ENCODE results near the gene ADIPOR2. TPM values are rescaled to one million over a fixed set of nuclear protein-coding genes. Genes with fewer than 3 reads are reported as not detected.

Gene ADIPOR2
- total RNA-seq, 1 donor from 2014 or later: 54.0 TPM

- Histone ChIP-seq H3K27me3 (no peaks in the 10 kb centered on the region), H3K9me3 (no peaks in the 10 kb centered on the region), H3K27ac (no peak overlapping the region), H3K4me3 (no peak overlapping the region), H3K36me3 (no peaks in the 10 kb centered on the region), H3K4me1 (peaks cover 14% of the 10 kb centered on the region)
- TF ChIP-seq POLR2A (IDR thresholded peaks at IDR 0.05): no peak
- TF ChIP-seq, protein P1, sequence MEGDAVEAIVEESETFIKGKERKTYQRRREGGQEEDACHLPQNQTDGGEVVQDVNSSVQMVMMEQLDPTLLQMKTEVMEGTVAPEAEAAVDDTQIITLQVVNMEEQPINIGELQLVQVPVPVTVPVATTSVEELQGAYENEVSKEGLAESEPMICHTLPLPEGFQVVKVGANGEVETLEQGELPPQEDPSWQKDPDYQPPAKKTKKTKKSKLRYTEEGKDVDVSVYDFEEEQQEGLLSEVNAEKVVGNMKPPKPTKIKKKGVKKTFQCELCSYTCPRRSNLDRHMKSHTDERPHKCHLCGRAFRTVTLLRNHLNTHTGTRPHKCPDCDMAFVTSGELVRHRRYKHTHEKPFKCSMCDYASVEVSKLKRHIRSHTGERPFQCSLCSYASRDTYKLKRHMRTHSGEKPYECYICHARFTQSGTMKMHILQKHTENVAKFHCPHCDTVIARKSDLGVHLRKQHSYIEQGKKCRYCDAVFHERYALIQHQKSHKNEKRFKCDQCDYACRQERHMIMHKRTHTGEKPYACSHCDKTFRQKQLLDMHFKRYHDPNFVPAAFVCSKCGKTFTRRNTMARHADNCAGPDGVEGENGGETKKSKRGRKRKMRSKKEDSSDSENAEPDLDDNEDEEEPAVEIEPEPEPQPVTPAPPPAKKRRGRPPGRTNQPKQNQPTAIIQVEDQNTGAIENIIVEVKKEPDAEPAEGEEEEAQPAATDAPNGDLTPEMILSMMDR (IDR thresholded peaks at IDR 0.05): no peak
- TF ChIP-seq POLR2AphosphoS5 (IDR thresholded peaks at IDR 0.05; ENCODE audit: insufficient read depth in 1 of 2, low read depth in 1 of 2): no peak
- no peak for DNase-seq (ENCODE audit: extremely low spot score in 2 of 2)
- intact Hi-C loops (cut with DNase I): no loop called here
Measured at GRCh38 chr12:1644534-1645438, 46.1 kb upstream of the ADIPOR2 start.

GRCh38 chr12:1645819-1646218 is 45.1 kb upstream of the ADIPOR2 start:
- H3K4me1 ChIP-seq: peaks cover 14% of the 10 kb centered on the region
- TF ChIP-seq POLR2AphosphoS5 (IDR thresholded peaks at IDR 0.05; ENCODE audit: insufficient read depth in 1 of 2, low read depth in 1 of 2): no peak
- TF ChIP-seq POLR2A (IDR thresholded peaks at IDR 0.05): no peak
- TF ChIP-seq, protein P1 (IDR thresholded peaks at IDR 0.05): no peak

GRCh38 chr12:1646569-1647284 is 44.1 kb upstream of the ADIPOR2 start:
- no peaks in the 10 kb centered on the region for H3K27me3 ChIP-seq
- no peak overlapping the region for H3K4me3 ChIP-seq
- H3K9me3 ChIP-seq: no peaks in the 10 kb centered on the region
- DNase-seq (ENCODE audit: extremely low spot score in 2 of 2): no peak
- H3K4me1 ChIP-seq: peaks cover 14% of the 10 kb centered on the region
- H3K27ac ChIP-seq: no peak overlapping the region
- intact Hi-C loops (cut with DNase I): no loop called here
- TF ChIP-seq POLR2AphosphoS5 (IDR thresholded peaks at IDR 0.05; ENCODE audit: insufficient read depth in 1 of 2, low read depth in 1 of 2) (no peak), POLR2A (IDR thresholded peaks at IDR 0.05) (no peak)
- H3K36me3 ChIP-seq: no peaks in the 10 kb centered on the region

More at GRCh38 chr12:1645819-1646218, 45.1 kb upstream of the ADIPOR2 start:
- H3K9me3 ChIP-seq: no peaks in the 10 kb centered on the region
- H3K36me3 ChIP-seq: no peaks in the 10 kb centered on the region
- no peak overlapping the region for H3K4me3 ChIP-seq
- DNase-seq (ENCODE audit: extremely low spot score in 2 of 2): no peak
- intact Hi-C loops (cut with DNase I): no loop called here
- H3K27me3 ChIP-seq: no peaks in the 10 kb centered on the region
- H3K27ac ChIP-seq: no peak overlapping the region

DNA sequence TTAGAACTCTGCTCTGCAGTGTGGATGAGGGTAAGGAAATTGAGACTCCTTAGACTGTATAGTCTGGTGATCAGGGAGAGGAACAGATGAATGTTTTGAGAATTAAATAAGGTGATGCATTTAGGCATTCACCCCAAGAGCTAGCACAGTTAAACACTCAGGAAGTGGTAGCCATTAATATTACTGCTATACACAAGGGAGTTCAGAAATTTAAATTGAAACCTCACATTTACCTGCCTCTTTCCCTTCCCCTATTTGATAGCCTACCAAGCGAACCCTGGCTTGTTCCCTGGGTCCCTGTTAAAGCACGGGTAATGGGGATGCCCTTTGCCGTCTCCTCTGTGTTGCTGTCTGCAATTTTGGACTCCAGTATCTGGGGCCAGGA is 43.6 kb upstream of the ADIPOR2 start:
- no peaks in the 10 kb centered on the region for H3K36me3 ChIP-seq
- no peak overlapping the region for H3K27ac ChIP-seq
- no peak overlapping the region for H3K4me3 ChIP-seq
- TF ChIP-seq, protein P1 (IDR thresholded peaks at IDR 0.05): no peak
- TF ChIP-seq POLR2AphosphoS5 (IDR thresholded peaks at IDR 0.05; ENCODE audit: insufficient read depth in 1 of 2, low read depth in 1 of 2): no peak
- peaks cover 14% of the 10 kb centered on the region for H3K4me1 ChIP-seq
- DNase-seq (ENCODE audit: extremely low spot score in 2 of 2): no peak
- H3K27me3 ChIP-seq: no peaks in the 10 kb centered on the region
- H3K9me3 ChIP-seq: no peaks in the 10 kb centered on the region
- intact Hi-C loops (cut with DNase I): no loop called here

DNA sequence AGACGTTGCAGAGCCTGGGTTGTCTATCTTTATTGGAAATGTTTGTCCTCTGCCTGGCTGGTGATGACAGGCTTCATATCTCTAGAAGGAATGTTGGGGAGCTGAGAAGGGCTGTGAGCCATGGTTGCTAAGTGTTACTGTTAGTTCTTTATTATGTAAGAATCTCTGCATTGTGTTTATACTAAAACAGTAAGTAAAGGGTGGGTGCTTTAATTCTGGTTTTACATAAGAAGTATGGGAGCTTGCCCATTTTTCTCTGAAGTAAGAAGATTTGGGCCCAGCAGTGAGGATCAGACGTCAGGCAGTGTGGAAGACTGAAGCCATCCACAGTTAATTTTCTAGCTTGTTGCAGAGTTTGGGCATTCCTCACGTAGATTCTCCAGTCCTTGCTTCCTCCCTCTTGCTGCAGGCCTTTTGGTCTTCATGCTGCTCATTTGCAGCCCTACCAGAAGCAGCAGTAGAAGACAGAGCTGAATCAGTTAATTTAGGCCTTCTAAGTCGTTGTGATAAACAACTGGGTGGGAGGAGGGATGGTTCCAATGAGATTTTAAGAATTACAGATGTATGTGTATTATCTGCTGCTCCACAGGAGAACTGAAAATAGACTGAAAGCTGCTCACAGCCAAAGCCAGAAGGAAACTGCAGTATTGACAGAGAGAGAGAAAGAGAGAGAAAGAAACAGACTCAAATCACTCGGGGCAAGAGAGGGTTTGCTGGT is 40.5 kb upstream of the ADIPOR2 start:
- Histone ChIP-seq H3K27ac (no peak overlapping the region), H3K4me1 (no peaks in the 10 kb centered on the region), H3K4me3 (no peak overlapping the region), H3K9me3 (no peaks in the 10 kb centered on the region), H3K36me3 (no peaks in the 10 kb centered on the region), H3K27me3 (no peaks in the 10 kb centered on the region)
- no peak for DNase-seq (ENCODE audit: extremely low spot score in 2 of 2)
- intact Hi-C loops (cut with DNase I): no loop called here
- TF ChIP-seq POLR2AphosphoS5 (IDR thresholded peaks at IDR 0.05; ENCODE audit: insufficient read depth in 1 of 2, low read depth in 1 of 2) (no peak), POLR2A (IDR thresholded peaks at IDR 0.05) (no peak)
- TF ChIP-seq, protein P1 (IDR thresholded peaks at IDR 0.05): no peak
